ENCODE measurements around the gene GALNT18. TPM values are rescaled to one million over a fixed set of nuclear protein-coding genes. Genes with fewer than 3 reads are reported as not detected.

GALNT18 gene
- total and polyA plus RNA-seq, 2 experiments from 2014 or later = 4.3 to 10.8 TPM

DNA sequence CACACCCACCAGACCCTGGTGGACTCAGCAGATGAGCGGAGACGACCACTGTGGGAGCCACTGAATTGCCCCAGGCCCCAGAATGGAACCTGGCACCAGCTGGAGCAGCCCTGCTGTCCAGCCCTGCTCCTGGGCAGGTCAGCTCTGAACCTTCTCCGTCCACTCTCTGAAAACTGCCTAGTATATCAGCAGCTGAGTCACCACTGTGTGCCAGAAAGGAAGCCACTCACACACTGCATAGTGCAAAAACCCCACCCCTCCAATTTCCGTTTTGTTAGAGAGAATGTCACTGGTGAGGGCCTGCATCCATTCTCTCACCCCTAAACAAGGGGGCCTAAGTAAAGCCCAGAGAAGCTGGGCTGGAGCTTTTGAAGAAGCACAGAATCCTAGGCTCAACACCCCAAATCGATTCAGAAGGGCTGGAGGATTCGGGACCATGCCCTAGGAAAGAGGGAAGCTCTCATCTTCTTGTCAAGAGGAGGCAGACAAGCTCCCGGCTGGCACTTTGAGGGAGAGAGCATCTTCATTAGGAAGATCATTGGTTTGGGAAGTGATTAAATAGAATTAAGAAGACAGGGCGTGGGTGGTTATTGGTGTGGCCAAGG, 44.5 kb downstream of the GALNT18 start (continued):
- TF ChIP-seq, protein P1, sequence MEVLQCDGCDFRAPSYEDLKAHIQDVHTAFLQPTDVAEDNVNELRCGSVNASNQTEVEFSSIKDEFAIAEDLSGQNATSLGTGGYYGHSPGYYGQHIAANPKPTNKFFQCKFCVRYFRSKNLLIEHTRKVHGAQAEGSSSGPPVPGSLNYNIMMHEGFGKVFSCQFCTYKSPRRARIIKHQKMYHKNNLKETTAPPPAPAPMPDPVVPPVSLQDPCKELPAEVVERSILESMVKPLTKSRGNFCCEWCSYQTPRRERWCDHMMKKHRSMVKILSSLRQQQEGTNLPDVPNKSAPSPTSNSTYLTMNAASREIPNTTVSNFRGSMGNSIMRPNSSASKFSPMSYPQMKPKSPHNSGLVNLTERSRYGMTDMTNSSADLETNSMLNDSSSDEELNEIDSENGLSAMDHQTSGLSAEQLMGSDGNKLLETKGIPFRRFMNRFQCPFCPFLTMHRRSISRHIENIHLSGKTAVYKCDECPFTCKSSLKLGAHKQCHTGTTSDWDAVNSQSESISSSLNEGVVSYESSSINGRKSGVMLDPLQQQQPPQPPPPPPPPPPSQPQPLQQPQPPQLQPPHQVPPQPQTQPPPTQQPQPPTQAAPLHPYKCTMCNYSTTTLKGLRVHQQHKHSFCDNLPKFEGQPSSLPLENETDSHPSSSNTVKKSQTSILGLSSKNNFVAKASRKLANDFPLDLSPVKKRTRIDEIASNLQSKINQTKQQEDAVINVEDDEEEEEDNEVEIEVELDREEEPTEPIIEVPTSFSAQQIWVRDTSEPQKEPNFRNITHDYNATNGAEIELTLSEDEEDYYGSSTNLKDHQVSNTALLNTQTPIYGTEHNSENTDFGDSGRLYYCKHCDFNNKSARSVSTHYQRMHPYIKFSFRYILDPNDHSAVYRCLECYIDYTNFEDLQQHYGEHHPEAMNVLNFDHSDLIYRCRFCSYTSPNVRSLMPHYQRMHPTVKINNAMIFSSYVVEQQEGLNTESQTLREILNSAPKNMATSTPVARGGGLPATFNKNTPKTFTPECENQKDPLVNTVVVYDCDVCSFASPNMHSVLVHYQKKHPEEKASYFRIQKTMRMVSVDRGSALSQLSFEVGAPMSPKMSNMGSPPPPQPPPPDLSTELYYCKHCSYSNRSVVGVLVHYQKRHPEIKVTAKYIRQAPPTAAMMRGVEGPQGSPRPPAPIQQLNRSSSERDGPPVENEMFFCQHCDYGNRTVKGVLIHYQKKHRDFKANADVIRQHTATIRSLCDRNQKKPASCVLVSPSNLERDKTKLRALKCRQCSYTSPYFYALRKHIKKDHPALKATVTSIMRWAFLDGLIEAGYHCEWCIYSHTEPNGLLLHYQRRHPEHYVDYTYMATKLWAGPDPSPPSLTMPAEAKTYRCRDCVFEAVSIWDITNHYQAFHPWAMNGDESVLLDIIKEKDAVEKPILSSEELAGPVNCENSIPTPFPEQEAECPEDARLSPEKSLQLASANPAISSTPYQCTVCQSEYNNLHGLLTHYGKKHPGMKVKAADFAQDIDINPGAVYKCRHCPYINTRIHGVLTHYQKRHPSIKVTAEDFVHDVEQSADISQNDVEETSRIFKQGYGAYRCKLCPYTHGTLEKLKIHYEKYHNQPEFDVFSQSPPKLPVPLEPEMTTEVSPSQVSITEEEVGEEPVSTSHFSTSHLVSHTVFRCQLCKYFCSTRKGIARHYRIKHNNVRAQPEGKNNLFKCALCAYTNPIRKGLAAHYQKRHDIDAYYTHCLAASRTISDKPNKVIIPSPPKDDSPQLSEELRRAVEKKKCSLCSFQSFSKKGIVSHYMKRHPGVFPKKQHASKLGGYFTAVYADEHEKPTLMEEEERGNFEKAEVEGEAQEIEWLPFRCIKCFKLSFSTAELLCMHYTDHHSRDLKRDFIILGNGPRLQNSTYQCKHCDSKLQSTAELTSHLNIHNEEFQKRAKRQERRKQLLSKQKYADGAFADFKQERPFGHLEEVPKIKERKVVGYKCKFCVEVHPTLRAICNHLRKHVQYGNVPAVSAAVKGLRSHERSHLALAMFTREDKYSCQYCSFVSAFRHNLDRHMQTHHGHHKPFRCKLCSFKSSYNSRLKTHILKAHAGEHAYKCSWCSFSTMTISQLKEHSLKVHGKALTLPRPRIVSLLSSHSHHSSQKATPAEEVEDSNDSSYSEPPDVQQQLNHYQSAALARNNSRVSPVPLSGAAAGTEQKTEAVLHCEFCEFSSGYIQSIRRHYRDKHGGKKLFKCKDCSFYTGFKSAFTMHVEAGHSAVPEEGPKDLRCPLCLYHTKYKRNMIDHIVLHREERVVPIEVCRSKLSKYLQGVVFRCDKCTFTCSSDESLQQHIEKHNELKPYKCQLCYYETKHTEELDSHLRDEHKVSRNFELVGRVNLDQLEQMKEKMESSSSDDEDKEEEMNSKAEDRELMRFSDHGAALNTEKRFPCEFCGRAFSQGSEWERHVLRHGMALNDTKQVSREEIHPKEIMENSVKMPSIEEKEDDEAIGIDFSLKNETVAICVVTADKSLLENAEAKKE (CRISPR knock-in tag; IDR thresholded peaks at IDR 0.05) = no peak

DNA sequence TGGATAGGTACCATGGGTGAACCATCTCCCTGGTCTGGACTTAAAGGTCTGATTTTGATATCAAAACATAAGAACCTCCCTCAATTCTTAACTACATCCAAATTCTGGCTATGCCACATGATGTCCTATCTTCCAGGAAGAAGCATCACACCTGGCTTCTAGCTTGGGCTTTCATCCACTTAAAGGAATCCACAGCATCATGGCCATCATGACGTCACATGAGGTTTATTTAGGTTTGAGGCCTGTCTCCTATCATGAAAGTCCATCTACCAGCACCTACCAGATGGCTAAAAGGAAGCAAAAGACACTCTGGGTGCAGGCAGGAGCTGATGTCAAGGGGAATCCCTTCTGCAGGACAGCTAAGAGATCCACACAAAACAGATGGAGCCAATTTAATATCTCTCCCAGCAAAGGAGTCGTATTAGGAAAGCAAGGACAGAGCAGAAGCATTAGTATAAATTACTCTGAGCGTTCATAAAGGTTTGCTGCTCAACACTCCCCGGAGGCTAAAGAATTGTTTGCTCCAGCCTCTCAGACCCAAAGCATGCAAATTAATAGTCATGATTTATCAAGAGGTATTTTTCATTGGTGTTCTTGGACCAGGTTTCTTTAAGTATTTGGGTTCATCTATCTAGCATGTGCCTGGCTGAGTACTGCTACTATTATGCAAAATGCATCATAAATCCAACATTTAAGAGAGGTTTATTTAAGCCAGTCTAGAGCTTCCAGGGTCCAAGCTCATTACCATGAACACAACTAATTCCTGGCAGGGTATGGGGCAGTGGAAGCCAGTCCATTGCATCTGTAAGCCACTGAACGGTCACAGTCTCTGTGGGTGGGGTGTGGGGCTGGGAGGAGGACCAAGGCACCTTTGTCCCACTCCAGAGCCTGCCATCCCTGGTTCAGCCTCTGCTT, 47.2 kb downstream of the GALNT18 start:
- TF ChIP-seq EZH2phosphoT487 (IDR thresholded peaks at IDR 0.05; ENCODE audit: unreplicated experiment) (no peak), POLR2AphosphoS5 (IDR thresholded peaks at IDR 0.05; ENCODE audit: low read depth) (no peak)
- ATAC-seq (no peak), DNase-seq (ENCODE audit: low spot score) (no peak)
- H3K9me2 ChIP-seq (ENCODE audit: insufficient read depth) = no peaks in the 10 kb centered on the region; the same call in 1 of the 2 replicates
- Mint-ChIP-seq H3K36me3 (ENCODE audit: low read depth) (no peaks in the 10 kb centered on the region), H3K27me3 (ENCODE audit: insufficient read depth, low read depth, poor library complexity) (no peaks in the 10 kb centered on the region), H3K9me3 (no peaks in the 10 kb centered on the region), H3K4me1 (peaks cover 12% of the 10 kb centered on the region), H3K27ac (no peak overlapping the region), H3K4me3 (no peak overlapping the region)
- no peak overlapping the region for H3K27ac ChIP-seq (ENCODE audit: low read depth)
- no peaks in the 10 kb centered on the region for H3K79me2 ChIP-seq (replicated peaks; ENCODE audit: insufficient read depth)
- H3K4me3 ChIP-seq = no peak overlapping the region
- H4K20me1 ChIP-seq (replicated peaks; ENCODE audit: insufficient read depth) = no peaks in the 10 kb centered on the region
- no peak overlapping the region for H3K4me2 ChIP-seq
- no peak overlapping the region for H2AFZ ChIP-seq
- H3K4me1 ChIP-seq (ENCODE audit: insufficient read depth) = peaks cover 7% of the 10 kb centered on the region; the same call in 1 of the 2 replicates
- H3K27me3 ChIP-seq (ENCODE audit: insufficient read depth) = no peaks in the 10 kb centered on the region
- no peaks in the 10 kb centered on the region for H3K36me3 ChIP-seq (ENCODE audit: insufficient read depth)
- H3F3A ChIP-seq (replicated peaks; ENCODE audit: low read depth) = no peaks in the 10 kb centered on the region
